Mesothelial cell of epicardium (in vitro differentiated cells): ENCODE results near the gene PHC1. TPM values are rescaled to one million over a fixed set of nuclear protein-coding genes. Genes with fewer than 3 reads are reported as not detected.

Source experiments
- DNase-seq, 2 experiments: peaks; one replicate each; pipeline ENCODE4 v3.0.0; 2021; ENCODE audit warnings: low spot score in 2 of 2; ENCODE audit not compliant: unreplicated experiment in 2 of 2
- H3K27ac Mint-ChIP-seq: 2 replicates; pipeline ENCODE4 v1.8.0; 2021; ENCODE audit warnings: mixed read lengths
- H3K27me3 Mint-ChIP-seq: 2 replicates; pipeline ENCODE4 v1.8.0; 2021; ENCODE audit warnings: low read depth, mixed read lengths
- H3K36me3 Mint-ChIP-seq: 2 replicates; pipeline ENCODE4 v1.8.0; 2021; ENCODE audit warnings: mixed read lengths
- H3K4me1 Mint-ChIP-seq: 2 replicates; pipeline ENCODE4 v1.8.0; 2021; ENCODE audit warnings: mixed read lengths
- H3K4me3 Mint-ChIP-seq: 2 replicates; pipeline ENCODE4 v1.8.0; 2021; ENCODE audit warnings: mild to moderate bottlenecking, moderate library complexity, mixed read lengths
- H3K9me3 Mint-ChIP-seq: 2 replicates; pipeline ENCODE4 v1.8.0; 2021; ENCODE audit warnings: mixed read lengths
- CTCF ChIP-seq: fragments of 200-600 bp; sonication (generic); IDR thresholded peaks from one replicate; pipeline ENCODE4 v1.5.0; 2021; ENCODE audit warnings: antibody characterized with exemption; ENCODE audit not compliant: unreplicated experiment
- total RNA-seq: library from RNA; stranded (reverse); gene quantifications from 3 replicates; pipeline ENCODE4 v1.2.1, GENCODE V29; 2021

PHC1 gene
- total RNA-seq, 1 donor from 2014 or later: 119 TPM

GRCh38 chr12:8911606-8912268 lies 2.6 kb upstream of the PHC1 start:
- no peaks in the 10 kb centered on the region for H3K9me3 Mint-ChIP-seq
- no peaks in the 10 kb centered on the region for H3K27me3 Mint-ChIP-seq
- peaks cover 36% of the 10 kb centered on the region for H3K4me1 Mint-ChIP-seq
- H3K36me3 Mint-ChIP-seq: no peaks in the 10 kb centered on the region
- no peak overlapping the region for H3K4me3 Mint-ChIP-seq
- H3K27ac Mint-ChIP-seq: peak overlapping the region; percentile 98
- TF ChIP-seq CTCF: no peak
- no peak for DNase-seq

- Mint-ChIP-seq H3K27ac (peak overlapping the region; percentile 98), H3K4me1 (peaks cover 36% of the 10 kb centered on the region), H3K27me3 (no peaks in the 10 kb centered on the region), H3K36me3 (no peaks in the 10 kb centered on the region), H3K4me3 (peak overlapping the region; percentile 92), H3K9me3 (no peaks in the 10 kb centered on the region)
- no peak for DNase-seq
- peak; percentile 57 for TF ChIP-seq CTCF
These were observed 1.4 kb upstream of the PHC1 start for GRCh38 chr12:8912914-8913313.

DNA sequence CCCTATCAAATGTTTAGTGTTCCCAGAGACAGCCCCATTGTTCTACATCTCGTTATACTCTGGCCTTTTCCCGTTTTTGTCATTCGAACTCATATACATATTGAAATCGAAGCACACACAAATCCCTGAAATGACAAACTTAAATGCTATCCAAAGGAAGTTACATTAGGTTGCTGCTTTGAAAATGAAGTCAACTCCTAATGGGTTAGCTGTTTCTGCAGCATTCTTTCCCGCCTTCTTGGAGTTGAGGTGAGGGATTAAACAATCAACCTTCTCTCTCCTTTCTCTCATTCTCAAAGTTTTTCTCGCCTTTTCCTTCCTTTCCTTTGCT lies 642 bp upstream of the PHC1 start:
- peaks cover 3% of the 10 kb centered on the region for H3K36me3 Mint-ChIP-seq
- H3K27me3 Mint-ChIP-seq: no peaks in the 10 kb centered on the region
- peak overlapping the region; percentile 98 for H3K27ac Mint-ChIP-seq
- peaks cover 36% of the 10 kb centered on the region for H3K4me1 Mint-ChIP-seq
- no peaks in the 10 kb centered on the region for H3K9me3 Mint-ChIP-seq
- no peak for DNase-seq
- TF ChIP-seq CTCF: no peak
- peak overlapping the region; percentile 92 for H3K4me3 Mint-ChIP-seq

DNA sequence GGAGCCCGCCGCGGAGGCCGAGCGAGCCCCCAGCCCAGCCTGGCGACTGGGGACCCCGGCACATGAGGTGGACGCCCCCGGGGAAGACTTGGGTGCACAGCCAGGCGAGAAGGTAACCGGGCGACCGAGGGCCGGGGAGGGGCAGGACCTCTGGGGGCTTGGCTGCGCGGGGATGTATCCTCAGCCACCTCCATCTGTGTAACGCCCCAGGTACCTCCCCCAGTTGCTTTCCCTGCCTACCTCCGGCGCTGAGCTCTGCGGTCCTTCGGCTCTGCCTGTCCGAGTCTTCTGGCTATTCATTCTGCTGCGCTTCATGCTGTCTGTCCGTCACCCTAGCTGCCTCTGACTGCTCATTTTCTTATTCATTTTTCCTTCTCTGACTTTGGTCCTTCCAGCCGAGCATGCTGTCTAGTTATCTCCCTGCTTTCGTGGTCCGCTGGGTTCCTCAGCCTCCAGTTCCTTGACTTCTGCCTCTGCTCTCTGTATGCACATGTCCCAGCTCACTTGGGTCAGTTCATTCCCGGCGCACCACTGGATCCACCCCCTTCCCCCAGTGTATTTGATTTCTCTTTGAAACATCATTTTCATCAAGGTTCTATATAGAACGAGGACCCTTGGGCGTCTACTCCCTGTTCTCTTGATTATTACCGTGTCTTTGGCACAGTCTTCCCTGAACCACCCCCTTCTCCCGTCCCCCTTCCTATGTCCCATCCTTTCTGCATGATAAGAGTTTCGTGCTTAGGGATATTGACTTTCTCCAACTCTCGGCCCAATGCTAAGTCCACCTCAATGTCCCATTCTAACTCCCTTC lies 612 bp downstream of the PHC1 start:
- Mint-ChIP-seq H3K4me3 (no peak overlapping the region), H3K27me3 (no peaks in the 10 kb centered on the region), H3K36me3 (peaks cover 8% of the 10 kb centered on the region), H3K9me3 (no peaks in the 10 kb centered on the region), H3K27ac (no peak overlapping the region), H3K4me1 (peaks cover 33% of the 10 kb centered on the region)
- DNase-seq: peak; percentile 44 to 69
- no peak for TF ChIP-seq CTCF

- no peak for DNase-seq
- H3K4me1 Mint-ChIP-seq: peaks cover 30% of the 10 kb centered on the region
- no peak overlapping the region for H3K27ac Mint-ChIP-seq
- H3K27me3 Mint-ChIP-seq: no peaks in the 10 kb centered on the region
- no peak for TF ChIP-seq CTCF
- peaks cover 13% of the 10 kb centered on the region for H3K36me3 Mint-ChIP-seq
- H3K9me3 Mint-ChIP-seq: no peaks in the 10 kb centered on the region
- no peak overlapping the region for H3K4me3 Mint-ChIP-seq
These were observed 1.8 kb downstream of the PHC1 start for GRCh38 chr12:8916154-8916553.
